ENCODE data around the gene PRR5L.
A peak's percentile ranks its signal among the peaks of the same experiment; 100 is the strongest.

Gene PRR5L

DNA sequence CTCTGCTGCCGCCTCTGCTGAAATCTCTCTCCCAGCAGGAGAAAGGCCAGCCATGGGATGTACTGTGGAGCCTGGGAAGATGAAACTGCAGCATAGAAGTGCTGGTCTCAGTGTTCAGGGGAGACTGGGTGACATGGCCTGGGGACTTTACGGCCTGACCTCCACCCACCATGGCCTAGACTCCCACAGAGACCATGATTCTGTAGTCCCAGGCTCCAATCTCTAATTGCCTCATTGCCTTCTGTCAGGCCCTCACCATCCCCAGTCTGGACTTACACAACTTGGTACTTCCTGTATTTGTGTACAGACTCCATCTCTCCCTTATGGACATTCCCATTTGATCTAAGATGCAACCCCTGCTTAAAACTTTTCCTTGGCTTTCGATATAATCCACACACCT is 170.9 kb downstream of the PRR5L start:
- no peaks in the 10 kb centered on the region for H3K36me3 ChIP-seq (ENCODE audit: control insufficient read depth in 2 of 2, insufficient read depth in 1 of 2, low read length in 2 of 2)
- ChIA-PET CTCF (interaction anchor here (0.6 to 5.6 kb wide), 8 partner anchors 8 to 103 kb away, joined by 3 to 48 read pairs (median 12); no protein-coding TSS in a partner anchor), POLR2A (interaction anchor here (1.3 to 4.7 kb wide), 3 partner anchors 11 to 90 kb away, joined by 4 to 33 read pairs (median 20); no protein-coding TSS in a partner anchor)
- no peak overlapping the region for H3K4me3 ChIP-seq (ENCODE audit: low read depth, low read length)
- no peak overlapping the region for H3K27ac ChIP-seq (ENCODE audit: extremely low read depth, low read depth, low read length)
- H3K9me3 ChIP-seq (ENCODE audit: control insufficient read depth, insufficient read depth, low read depth, low read length): no peaks in the 10 kb centered on the region
- no peak for TF ChIP-seq ZNF175 (tag by site-specific recombination; IDR thresholded peaks at IDR 0.05)
- no peak for TF ChIP-seq ZNF169 (tag by site-specific recombination; IDR thresholded peaks at IDR 0.05)
- TF ChIP-seq ZNF701 (tag by site-specific recombination; IDR thresholded peaks at IDR 0.05): no peak
- TF ChIP-seq KLF7 (tag by site-specific recombination; IDR thresholded peaks at IDR 0.05; ENCODE audit: borderline replicate concordance): no peak
- no peak for TF ChIP-seq EGR2 (tag by site-specific recombination; IDR thresholded peaks at IDR 0.05; ENCODE audit: low read depth)
- TF ChIP-seq ZNF660 (tag by site-specific recombination; IDR thresholded peaks at IDR 0.05): no peak
- TF ChIP-seq, protein P1, sequence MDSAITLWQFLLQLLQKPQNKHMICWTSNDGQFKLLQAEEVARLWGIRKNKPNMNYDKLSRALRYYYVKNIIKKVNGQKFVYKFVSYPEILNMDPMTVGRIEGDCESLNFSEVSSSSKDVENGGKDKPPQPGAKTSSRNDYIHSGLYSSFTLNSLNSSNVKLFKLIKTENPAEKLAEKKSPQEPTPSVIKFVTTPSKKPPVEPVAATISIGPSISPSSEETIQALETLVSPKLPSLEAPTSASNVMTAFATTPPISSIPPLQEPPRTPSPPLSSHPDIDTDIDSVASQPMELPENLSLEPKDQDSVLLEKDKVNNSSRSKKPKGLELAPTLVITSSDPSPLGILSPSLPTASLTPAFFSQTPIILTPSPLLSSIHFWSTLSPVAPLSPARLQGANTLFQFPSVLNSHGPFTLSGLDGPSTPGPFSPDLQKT (IDR thresholded peaks at IDR 0.05; ENCODE audit: borderline replicate concordance, low read depth, low read length): no peak
- no peaks in the 10 kb centered on the region for H3K4me1 ChIP-seq (ENCODE audit: control insufficient read depth, insufficient read depth, low read length)

DNA sequence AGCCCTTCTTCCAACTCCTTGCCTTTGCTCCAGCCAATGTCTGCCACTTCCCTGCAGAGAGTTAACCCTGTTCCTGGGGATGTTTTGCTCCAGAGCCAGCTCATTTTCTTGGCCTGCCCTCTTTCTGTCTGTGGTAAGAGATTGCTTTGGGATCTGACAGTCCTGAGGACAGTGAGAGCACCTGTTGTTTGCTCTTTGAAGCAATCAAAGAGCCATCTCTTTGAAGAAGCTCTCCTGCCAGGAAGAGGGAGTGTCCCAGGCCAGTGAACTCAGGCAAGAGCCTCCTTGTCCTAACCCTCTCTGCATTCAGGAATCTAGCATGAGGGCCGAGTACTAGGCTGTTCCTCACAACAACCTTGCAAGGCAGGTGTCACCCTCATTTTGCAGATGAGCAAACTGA is 171.8 kb downstream of the PRR5L start:
- Histone ChIP-seq H3K27ac (ENCODE audit: extremely low read depth, low read depth, low read length) (no peak overlapping the region), H3K36me3 (ENCODE audit: control insufficient read depth in 2 of 2, insufficient read depth in 1 of 2, low read length in 2 of 2) (no peaks in the 10 kb centered on the region), H3K9me3 (ENCODE audit: control insufficient read depth, insufficient read depth, low read depth, low read length) (no peaks in the 10 kb centered on the region), H3K4me1 (ENCODE audit: control insufficient read depth, insufficient read depth, low read length) (no peaks in the 10 kb centered on the region), H3K4me3 (ENCODE audit: low read depth, low read length) (no peak overlapping the region)
- POLR2A ChIA-PET: interaction anchor here (0.6 to 4.7 kb wide), 5 partner anchors 11 to 171 kb away, joined by 4 to 33 read pairs (median 12); no protein-coding TSS in a partner anchor
- no peak for TF ChIP-seq ZNF791 (tag by site-specific recombination; IDR thresholded peaks at IDR 0.05)
- no peak for TF ChIP-seq ZSCAN23 (tag by site-specific recombination; IDR thresholded peaks at IDR 0.05)
- TF ChIP-seq ZNF184 (tag by site-specific recombination; IDR thresholded peaks at IDR 0.05): no peak
- no peak for TF ChIP-seq KLF16 (tag by site-specific recombination; IDR thresholded peaks at IDR 0.05)
- no peak for TF ChIP-seq REPIN1 (tag by site-specific recombination; IDR thresholded peaks at IDR 0.05; ENCODE audit: low read depth)
- TF ChIP-seq ZNF600 (tag by site-specific recombination; IDR thresholded peaks at IDR 0.05): no peak
- no peak for TF ChIP-seq KLF9 (tag by site-specific recombination; IDR thresholded peaks at IDR 0.05; ENCODE audit: low read depth)
- CTCF ChIA-PET: interaction anchor here (0.7 to 5.6 kb wide), 21 partner anchors 9 to 175 kb away, joined by 3 to 48 read pairs (median 6); partner anchors contain the start of gene TRAF6

DNA sequence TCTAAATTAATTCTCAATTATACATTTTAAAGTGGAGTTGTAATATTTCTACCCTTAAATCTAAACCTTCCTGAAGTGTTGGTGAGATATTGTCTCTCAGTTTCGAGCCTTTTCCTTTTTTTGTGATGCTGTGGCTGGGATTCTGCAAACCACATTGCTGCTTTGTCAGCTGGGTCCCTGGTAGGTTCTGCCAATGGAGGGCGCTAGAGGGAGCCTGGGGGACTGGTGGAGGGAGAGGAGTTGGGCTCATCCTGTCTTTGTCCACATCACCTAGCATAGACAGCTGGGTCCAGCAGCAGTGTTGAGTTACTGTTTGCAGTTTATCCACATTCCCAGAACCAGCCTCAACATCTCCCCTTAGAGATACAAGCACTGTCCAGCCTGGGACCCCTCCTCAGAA is 173.0 kb downstream of the PRR5L start:
- ChIA-PET CTCF (interaction anchor here (0.5 to 5.6 kb wide), 29 partner anchors 10 to 483 kb away, joined by 3 to 48 read pairs (median 4); partner anchors contain the start of gene TRAF6), POLR2A (interaction anchor here (1.9 to 4.7 kb wide), 4 partner anchors 10 to 92 kb away, joined by 7 to 33 read pairs (median 16); no protein-coding TSS in a partner anchor)
- Histone ChIP-seq H3K9me3 (ENCODE audit: control insufficient read depth, insufficient read depth, low read depth, low read length) (no peaks in the 10 kb centered on the region), H3K27ac (ENCODE audit: extremely low read depth, low read depth, low read length) (no peak overlapping the region), H3K4me3 (ENCODE audit: low read depth, low read length) (no peak overlapping the region), H3K4me1 (ENCODE audit: control insufficient read depth, insufficient read depth, low read length) (no peaks in the 10 kb centered on the region), H3K36me3 (ENCODE audit: control insufficient read depth in 2 of 2, insufficient read depth in 1 of 2, low read length in 2 of 2) (no peaks in the 10 kb centered on the region)
- TF ChIP-seq ZBTB1 (tag by site-specific recombination; IDR thresholded peaks at IDR 0.05) (no peak), RBAK (tag by site-specific recombination; IDR thresholded peaks at IDR 0.05) (no peak), ZNF610 (tag by site-specific recombination; IDR thresholded peaks at IDR 0.05; ENCODE audit: borderline replicate concordance) (no peak), ZNF776 (tag by site-specific recombination; IDR thresholded peaks at IDR 0.05; ENCODE audit: borderline replicate concordance) (no peak)
- TF ChIP-seq, protein P2, sequence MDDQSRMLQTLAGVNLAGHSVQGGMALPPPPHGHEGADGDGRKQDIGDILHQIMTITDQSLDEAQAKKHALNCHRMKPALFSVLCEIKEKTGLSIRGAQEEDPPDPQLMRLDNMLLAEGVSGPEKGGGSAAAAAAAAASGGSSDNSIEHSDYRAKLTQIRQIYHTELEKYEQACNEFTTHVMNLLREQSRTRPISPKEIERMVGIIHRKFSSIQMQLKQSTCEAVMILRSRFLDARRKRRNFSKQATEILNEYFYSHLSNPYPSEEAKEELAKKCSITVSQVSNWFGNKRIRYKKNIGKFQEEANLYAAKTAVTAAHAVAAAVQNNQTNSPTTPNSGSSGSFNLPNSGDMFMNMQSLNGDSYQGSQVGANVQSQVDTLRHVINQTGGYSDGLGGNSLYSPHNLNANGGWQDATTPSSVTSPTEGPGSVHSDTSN (CRISPR knock-in tag; IDR thresholded peaks at IDR 0.05): no peak
- TF ChIP-seq, protein P3, sequence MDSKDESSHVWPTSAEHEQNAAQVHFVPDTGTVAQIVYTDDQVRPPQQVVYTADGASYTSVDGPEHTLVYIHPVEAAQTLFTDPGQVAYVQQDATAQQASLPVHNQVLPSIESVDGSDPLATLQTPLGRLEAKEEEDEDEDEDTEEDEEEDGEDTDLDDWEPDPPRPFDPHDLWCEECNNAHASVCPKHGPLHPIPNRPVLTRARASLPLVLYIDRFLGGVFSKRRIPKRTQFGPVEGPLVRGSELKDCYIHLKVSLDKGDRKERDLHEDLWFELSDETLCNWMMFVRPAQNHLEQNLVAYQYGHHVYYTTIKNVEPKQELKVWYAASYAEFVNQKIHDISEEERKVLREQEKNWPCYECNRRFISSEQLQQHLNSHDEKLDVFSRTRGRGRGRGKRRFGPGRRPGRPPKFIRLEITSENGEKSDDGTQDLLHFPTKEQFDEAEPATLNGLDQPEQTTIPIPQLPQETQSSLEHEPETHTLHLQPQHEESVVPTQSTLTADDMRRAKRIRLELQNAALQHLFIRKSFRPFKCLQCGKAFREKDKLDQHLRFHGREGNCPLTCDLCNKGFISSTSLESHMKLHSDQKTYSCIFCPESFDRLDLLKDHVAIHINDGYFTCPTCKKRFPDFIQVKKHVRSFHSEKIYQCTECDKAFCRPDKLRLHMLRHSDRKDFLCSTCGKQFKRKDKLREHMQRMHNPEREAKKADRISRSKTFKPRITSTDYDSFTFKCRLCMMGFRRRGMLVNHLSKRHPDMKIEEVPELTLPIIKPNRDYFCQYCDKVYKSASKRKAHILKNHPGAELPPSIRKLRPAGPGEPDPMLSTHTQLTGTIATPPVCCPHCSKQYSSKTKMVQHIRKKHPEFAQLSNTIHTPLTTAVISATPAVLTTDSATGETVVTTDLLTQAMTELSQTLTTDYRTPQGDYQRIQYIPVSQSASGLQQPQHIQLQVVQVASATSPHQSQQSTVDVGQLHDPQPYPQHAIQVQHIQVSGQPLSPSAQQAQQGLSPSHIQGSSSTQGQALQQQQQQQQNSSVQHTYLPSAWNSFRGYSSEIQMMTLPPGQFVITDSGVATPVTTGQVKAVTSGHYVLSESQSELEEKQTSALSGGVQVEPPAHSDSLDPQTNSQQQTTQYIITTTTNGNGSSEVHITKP (tag by site-specific recombination; IDR thresholded peaks at IDR 0.05): peak; percentile 19; the same call in 1 of the 2 replicates
- TF ChIP-seq, protein P4, sequence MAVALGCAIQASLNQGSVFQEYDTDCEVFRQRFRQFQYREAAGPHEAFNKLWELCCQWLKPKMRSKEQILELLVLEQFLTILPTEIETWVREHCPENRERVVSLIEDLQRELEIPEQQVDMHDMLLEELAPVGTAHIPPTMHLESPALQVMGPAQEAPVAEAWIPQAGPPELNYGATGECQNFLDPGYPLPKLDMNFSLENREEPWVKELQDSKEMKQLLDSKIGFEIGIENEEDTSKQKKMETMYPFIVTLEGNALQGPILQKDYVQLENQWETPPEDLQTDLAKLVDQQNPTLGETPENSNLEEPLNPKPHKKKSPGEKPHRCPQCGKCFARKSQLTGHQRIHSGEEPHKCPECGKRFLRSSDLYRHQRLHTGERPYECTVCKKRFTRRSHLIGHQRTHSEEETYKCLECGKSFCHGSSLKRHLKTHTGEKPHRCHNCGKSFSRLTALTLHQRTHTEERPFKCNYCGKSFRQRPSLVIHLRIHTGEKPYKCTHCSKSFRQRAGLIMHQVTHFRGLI (tag by site-specific recombination; IDR thresholded peaks at IDR 0.05): peak; percentile 52; the same call in 1 of the 2 replicates

Data from HEK293 (cell line).